ENCODE data around the gene CXCL1. TPM values are rescaled to one million over a fixed set of nuclear protein-coding genes. Genes with fewer than 3 reads are reported as not detected.

The CXCL1 gene
- total RNA-seq, 1 experiment from 2014 or later, result not detected

- Histone ChIP-seq H3K9me3 (no peaks in the 10 kb centered on the region), H3K4me1 (no peaks in the 10 kb centered on the region), H3K4me3 (ENCODE audit: low read depth, low read length) (no peak overlapping the region), H3K27me3 (replicated peaks; ENCODE audit: control insufficient read depth, insufficient read depth, low read length) (no peaks in the 10 kb centered on the region), H3K36me3 (ENCODE audit: control insufficient read depth, insufficient read depth, low read length) (no peaks in the 10 kb centered on the region)
- no peak for TF ChIP-seq CTCF (IDR thresholded peaks at IDR 0.05; ENCODE audit: insufficient read depth in 1 of 2, low read depth in 1 of 2, low read length in 1 of 2, severe bottlenecking in 1 of 2, unreplicated experiment in 1 of 2)
- BruUV-seq (replicated peaks), result no TSS peak
- ChIA-PET CTCF (no interaction called here), POLR2A (no interaction called here)
- H3K9me3 Mint-ChIP-seq (ENCODE audit: unreplicated experiment), result no peaks in the 10 kb centered on the region
- H3K27me3 Mint-ChIP-seq (ENCODE audit: insufficient read depth, unreplicated experiment), result no peaks in the 10 kb centered on the region
- H3K4me3 Mint-ChIP-seq (ENCODE audit: unreplicated experiment), result no peak overlapping the region
- intact Hi-C loops (cut with micrococcal nuclease; ENCODE audit: unreplicated experiment), result no loop called here
- DNase-seq, result no peak
- H3K27ac Mint-ChIP-seq (ENCODE audit: unreplicated experiment), result no peak overlapping the region
- H3K4me1 Mint-ChIP-seq (ENCODE audit: low read depth, unreplicated experiment), result no peaks in the 10 kb centered on the region
- H3K36me3 Mint-ChIP-seq (ENCODE audit: insufficient read depth, unreplicated experiment), result no peaks in the 10 kb centered on the region
These were observed 35.3 kb downstream of the CXCL1 start for GRCh38 chr4:73904491-73904890.

DNA sequence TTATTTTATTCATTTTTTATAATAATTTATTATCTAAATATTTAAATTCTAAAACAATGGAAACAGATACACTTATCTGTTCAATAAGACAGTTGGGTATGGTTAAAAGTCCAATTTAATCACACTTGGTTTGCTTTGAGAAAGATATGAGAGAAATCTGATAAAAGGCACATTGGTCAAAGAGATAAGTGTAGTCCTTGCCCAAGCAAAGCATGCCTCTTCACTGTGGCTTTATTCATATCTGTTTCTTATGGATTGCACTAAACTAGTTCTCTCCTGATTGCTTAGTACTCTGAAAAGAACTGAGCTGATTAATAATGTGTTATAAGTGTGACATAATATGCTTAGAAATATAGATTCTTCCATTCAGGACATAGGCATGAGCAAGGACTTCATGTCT, 39.8 kb downstream of the CXCL1 start:
- no peaks in the 10 kb centered on the region for H3K36me3 ChIP-seq (ENCODE audit: control insufficient read depth, insufficient read depth, low read length)
- Mint-ChIP-seq H3K4me1 (ENCODE audit: low read depth, unreplicated experiment) (no peaks in the 10 kb centered on the region), H3K36me3 (ENCODE audit: insufficient read depth, unreplicated experiment) (no peaks in the 10 kb centered on the region), H3K27me3 (ENCODE audit: insufficient read depth, unreplicated experiment) (no peaks in the 10 kb centered on the region), H3K9me3 (ENCODE audit: unreplicated experiment) (no peaks in the 10 kb centered on the region), H3K27ac (ENCODE audit: unreplicated experiment) (no peak overlapping the region), H3K4me3 (ENCODE audit: unreplicated experiment) (no peak overlapping the region)
- no peaks in the 10 kb centered on the region for H3K9me3 ChIP-seq
- H3K4me3 ChIP-seq (ENCODE audit: low read depth, low read length), result no peak overlapping the region
- no TSS peak for BruUV-seq (replicated peaks)
- no peaks in the 10 kb centered on the region for H3K4me1 ChIP-seq
- DNase-seq, result no peak
- intact Hi-C loops (cut with micrococcal nuclease; ENCODE audit: unreplicated experiment), result no loop called here
- H3K27me3 ChIP-seq (replicated peaks; ENCODE audit: control insufficient read depth, insufficient read depth, low read length), result no peaks in the 10 kb centered on the region
- POLR2A ChIA-PET, result no interaction called here
- TF ChIP-seq CTCF (IDR thresholded peaks at IDR 0.05; ENCODE audit: insufficient read depth in 1 of 2, low read depth in 1 of 2, low read length in 1 of 2, severe bottlenecking in 1 of 2, unreplicated experiment in 1 of 2), result no peak
- CTCF ChIA-PET, result no interaction called here

DNA sequence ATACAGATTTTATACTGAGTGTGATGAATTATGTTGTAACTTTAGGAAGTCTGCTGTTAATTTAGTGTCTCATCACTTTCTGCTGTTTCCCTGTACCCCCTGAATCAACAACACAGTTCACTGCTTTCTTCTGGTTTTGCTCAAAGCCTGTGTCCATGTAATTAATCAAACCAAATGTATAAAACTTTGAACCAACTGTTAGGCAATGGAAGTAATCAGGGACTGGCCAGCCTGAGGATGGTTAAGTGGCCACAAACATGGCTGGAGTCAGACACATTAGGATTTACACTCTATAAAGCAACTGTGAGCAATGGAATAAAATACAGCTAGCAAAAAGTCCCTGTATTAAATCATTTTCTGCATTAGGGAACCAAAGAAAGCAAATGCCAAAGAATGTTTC, 42.6 kb downstream of the CXCL1 start:
- Histone ChIP-seq H3K4me3 (ENCODE audit: low read depth, low read length) (no peak overlapping the region), H3K36me3 (ENCODE audit: control insufficient read depth, insufficient read depth, low read length) (no peaks in the 10 kb centered on the region), H3K27me3 (replicated peaks; ENCODE audit: control insufficient read depth, insufficient read depth, low read length) (no peaks in the 10 kb centered on the region), H3K9me3 (no peaks in the 10 kb centered on the region), H3K4me1 (no peaks in the 10 kb centered on the region)
- ChIA-PET CTCF (no interaction called here), POLR2A (no interaction called here)
- H3K4me3 Mint-ChIP-seq (ENCODE audit: unreplicated experiment), result no peak overlapping the region
- no peaks in the 10 kb centered on the region for H3K4me1 Mint-ChIP-seq (ENCODE audit: low read depth, unreplicated experiment)
- intact Hi-C loops (cut with micrococcal nuclease; ENCODE audit: unreplicated experiment), result no loop called here
- no peak for DNase-seq
- no peak overlapping the region for H3K27ac Mint-ChIP-seq (ENCODE audit: unreplicated experiment)
- no TSS peak for BruUV-seq (replicated peaks)
- H3K36me3 Mint-ChIP-seq (ENCODE audit: insufficient read depth, unreplicated experiment), result no peaks in the 10 kb centered on the region
- no peak for TF ChIP-seq CTCF (IDR thresholded peaks at IDR 0.05; ENCODE audit: insufficient read depth in 1 of 2, low read depth in 1 of 2, low read length in 1 of 2, severe bottlenecking in 1 of 2, unreplicated experiment in 1 of 2)
- no peaks in the 10 kb centered on the region for H3K9me3 Mint-ChIP-seq (ENCODE audit: unreplicated experiment)
- H3K27me3 Mint-ChIP-seq (ENCODE audit: insufficient read depth, unreplicated experiment), result no peaks in the 10 kb centered on the region

Data from Caco-2 (cell line).